Measurements from ENCODE around the gene ADGRB2.
A peak's percentile ranks its signal among the peaks of the same experiment; 100 is the strongest.

Gene ADGRB2, protein sequence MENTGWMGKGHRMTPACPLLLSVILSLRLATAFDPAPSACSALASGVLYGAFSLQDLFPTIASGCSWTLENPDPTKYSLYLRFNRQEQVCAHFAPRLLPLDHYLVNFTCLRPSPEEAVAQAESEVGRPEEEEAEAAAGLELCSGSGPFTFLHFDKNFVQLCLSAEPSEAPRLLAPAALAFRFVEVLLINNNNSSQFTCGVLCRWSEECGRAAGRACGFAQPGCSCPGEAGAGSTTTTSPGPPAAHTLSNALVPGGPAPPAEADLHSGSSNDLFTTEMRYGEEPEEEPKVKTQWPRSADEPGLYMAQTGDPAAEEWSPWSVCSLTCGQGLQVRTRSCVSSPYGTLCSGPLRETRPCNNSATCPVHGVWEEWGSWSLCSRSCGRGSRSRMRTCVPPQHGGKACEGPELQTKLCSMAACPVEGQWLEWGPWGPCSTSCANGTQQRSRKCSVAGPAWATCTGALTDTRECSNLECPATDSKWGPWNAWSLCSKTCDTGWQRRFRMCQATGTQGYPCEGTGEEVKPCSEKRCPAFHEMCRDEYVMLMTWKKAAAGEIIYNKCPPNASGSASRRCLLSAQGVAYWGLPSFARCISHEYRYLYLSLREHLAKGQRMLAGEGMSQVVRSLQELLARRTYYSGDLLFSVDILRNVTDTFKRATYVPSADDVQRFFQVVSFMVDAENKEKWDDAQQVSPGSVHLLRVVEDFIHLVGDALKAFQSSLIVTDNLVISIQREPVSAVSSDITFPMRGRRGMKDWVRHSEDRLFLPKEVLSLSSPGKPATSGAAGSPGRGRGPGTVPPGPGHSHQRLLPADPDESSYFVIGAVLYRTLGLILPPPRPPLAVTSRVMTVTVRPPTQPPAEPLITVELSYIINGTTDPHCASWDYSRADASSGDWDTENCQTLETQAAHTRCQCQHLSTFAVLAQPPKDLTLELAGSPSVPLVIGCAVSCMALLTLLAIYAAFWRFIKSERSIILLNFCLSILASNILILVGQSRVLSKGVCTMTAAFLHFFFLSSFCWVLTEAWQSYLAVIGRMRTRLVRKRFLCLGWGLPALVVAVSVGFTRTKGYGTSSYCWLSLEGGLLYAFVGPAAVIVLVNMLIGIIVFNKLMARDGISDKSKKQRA (N-terminal part only)

DNA sequence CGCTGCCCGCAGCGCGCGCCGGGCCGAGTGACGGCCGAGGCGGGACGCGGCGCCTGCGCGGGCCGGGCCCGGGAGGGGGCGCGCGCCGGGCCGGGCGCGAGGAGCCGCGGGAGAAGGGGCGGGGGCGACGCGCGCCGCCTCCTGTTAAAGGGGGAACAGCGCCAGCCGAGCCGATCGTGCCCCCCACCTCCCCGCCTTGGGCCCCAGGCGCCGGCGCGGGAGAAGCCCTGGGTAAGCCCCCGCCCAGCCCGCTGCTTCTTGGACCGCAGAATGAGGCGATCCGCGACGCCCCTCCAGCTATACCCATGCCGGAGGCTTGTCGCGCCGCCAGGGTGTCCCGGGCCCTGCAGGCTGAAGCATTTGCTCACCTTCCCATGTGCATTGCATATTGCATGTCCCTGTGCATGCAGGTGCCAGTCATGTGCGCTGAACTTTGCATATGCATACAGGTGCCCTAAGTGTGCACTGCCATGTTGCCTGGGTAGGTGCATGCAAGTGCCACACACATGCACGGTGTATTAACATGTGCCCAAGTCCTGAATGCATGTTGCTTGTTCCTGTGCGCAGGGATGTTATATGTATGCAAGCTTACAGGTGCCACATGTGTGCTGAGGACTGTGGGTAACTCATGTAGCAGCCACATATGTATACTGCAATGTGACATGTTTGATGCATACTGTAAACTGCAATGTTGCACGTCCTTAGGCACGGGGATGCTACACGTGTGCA, at the start of gene ADGRB2:
ADGRB2 (minus strand) TSS at position 29 of the 729 bp plus-strand sequence. CDS start 7,119 bp downstream, outside the sequence.
- TF ChIP-seq, protein P1, sequence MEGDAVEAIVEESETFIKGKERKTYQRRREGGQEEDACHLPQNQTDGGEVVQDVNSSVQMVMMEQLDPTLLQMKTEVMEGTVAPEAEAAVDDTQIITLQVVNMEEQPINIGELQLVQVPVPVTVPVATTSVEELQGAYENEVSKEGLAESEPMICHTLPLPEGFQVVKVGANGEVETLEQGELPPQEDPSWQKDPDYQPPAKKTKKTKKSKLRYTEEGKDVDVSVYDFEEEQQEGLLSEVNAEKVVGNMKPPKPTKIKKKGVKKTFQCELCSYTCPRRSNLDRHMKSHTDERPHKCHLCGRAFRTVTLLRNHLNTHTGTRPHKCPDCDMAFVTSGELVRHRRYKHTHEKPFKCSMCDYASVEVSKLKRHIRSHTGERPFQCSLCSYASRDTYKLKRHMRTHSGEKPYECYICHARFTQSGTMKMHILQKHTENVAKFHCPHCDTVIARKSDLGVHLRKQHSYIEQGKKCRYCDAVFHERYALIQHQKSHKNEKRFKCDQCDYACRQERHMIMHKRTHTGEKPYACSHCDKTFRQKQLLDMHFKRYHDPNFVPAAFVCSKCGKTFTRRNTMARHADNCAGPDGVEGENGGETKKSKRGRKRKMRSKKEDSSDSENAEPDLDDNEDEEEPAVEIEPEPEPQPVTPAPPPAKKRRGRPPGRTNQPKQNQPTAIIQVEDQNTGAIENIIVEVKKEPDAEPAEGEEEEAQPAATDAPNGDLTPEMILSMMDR (IDR thresholded peaks at IDR 0.05; ENCODE audit: low read depth, low read length): no peak
- H3K4me3 ChIP-seq (ENCODE audit: low read depth, low read length): peak within 1 kb of the TSS; percentile 64

DNA sequence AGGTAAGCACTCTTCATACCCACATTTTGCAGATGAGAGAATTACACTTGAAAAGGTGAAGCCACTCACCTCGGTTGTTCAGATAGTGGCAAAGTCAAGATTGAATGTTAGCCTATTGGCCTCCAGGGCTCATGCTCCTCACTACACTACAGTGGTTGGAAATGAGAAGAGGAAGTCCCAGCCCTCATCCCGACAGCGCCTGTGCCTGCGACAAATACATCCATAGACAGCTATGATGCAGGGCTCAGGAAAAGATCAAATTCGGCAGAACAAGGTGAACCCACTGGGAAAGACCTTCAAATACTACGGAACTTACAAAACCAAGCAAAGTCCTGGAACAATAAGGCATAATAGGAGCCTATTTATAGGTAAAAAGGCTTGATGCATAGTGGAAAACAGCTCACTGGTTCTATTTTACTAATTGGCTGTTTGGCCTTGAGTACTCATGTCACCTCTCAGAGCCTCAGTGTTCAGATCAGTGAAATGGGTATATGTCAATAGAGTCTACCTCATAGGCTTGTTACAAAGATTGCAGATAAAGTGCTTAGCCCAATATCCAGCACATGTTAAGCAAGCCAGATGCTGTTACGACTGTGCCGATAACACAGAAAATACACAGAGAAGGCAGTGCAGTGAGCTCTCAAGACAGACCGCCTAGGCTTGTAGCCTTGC, 48.2 kb upstream of the ADGRB2 start:
- no peak overlapping the region for H3K4me3 ChIP-seq (ENCODE audit: low read depth, low read length)
- TF ChIP-seq, protein P1 (IDR thresholded peaks at IDR 0.05; ENCODE audit: low read depth, low read length): no peak

DNA sequence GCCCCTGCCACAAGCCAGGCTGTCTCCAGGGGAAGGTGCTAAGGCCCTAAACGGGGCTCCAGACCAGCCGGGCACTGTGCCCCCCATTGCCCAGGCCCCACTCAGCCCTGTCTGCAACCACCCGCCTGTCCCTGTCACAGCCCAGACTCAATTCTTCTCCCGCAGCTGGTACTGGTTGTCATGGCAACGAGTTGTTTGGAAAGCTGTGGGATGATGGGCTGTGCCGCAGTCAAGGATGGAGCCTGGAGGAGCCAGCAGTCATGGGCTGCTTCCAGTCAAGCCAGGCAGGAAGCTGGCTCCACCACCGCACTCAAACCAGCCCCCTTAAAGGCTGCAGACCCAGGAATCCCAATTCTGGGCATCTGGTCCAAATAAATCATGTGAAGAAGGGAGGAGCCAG, 47.5 kb upstream of the ADGRB2 start:
- TF ChIP-seq, protein P1 (IDR thresholded peaks at IDR 0.05; ENCODE audit: low read depth, low read length): no peak
- H3K4me3 ChIP-seq (ENCODE audit: low read depth, low read length): no peak overlapping the region

DNA sequence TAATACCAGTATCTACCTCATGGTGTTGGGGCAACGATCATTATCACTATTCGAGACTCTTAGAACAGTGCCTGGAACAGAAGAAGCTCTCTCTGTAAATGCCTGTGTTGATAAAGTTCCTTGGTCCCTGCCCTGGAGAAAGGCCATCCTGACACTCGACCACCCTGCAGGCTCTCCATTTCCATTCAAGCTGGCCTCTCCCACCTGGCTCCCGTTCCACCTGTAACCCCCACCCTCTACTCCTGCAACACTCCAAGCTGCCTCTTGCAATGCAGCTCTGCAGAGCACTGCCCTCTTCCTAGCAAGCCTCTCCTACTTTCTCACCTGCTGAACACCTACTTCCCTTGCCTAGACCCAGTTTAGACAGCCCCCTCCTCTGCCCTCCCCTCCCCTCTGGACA, 45.6 kb upstream of the ADGRB2 start:
- TF ChIP-seq, protein P1 (IDR thresholded peaks at IDR 0.05; ENCODE audit: low read depth, low read length): no peak
- H3K4me3 ChIP-seq (ENCODE audit: low read depth, low read length): no peak overlapping the region

DNA sequence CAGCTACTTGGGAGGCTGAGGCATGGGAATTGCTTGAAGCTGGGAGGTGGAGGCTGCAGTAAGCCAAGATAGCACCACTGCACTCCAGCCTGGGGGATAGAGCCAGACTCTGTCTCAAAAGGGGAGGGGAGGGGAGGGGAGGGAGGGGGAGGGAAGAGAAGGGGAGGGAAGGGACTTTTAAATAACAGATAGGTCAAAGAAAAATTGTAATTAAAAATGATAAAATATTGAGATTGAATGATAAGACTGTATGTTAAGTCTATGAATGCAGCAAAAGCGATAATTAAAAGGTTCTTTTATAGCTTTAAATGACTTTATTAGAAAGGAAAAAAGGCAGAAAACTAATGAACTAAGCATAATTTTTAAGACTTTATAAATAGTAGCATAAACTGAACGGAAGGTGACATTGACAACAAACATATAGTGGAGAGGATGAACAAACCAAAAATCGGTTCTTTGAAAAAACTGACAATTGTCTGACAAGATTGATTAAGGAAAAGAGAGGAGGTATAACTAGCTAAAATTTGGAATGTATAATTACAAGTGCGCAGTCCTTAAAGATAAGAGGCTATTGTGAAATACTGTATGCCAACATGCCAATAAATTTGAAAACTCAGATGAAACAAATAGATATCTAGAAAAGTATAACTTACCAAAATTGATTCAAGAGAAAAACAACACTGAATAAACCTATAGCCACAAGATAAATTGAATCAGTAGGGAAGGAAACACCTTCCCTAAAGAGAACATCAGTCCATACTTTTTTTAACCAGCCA, 43.3 kb upstream of the ADGRB2 start:
- TF ChIP-seq, protein P1 (IDR thresholded peaks at IDR 0.05; ENCODE audit: low read depth, low read length): no peak
- no peak overlapping the region for H3K4me3 ChIP-seq (ENCODE audit: low read depth, low read length)

DNA sequence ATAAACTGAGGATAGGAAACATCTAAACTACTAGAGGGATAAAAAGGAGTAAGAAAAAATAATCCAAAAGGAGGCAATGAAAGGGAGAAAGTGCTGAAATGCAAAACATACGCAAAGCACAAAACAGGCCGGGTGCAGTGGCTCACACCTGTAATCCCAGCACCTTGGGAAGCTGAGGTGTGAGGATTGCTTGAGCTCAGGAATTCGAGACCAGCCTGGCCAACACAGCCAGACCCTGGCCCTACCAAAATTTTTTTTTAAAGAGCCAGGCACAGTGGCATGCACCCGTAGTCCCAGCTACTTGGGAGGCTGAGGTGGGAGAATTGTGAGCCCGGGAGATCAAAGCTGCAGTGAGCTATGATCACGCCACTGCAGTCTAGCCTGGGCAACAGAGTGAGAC, 41.2 kb upstream of the ADGRB2 start:
- TF ChIP-seq, protein P1 (IDR thresholded peaks at IDR 0.05; ENCODE audit: low read depth, low read length): no peak
- H3K4me3 ChIP-seq (ENCODE audit: low read depth, low read length): no peak overlapping the region

Data from WI38 (cell line).